Measurements from ENCODE around the gene DNAJB6.

- TF ChIP-seq POLR2A (IDR thresholded peaks at IDR 0.05) (no peak), CTCF (IDR thresholded peaks at IDR 0.05) (no peak)
Measured at GRCh38 chr7:157370742-157371141, 33.9 kb downstream of the DNAJB6 start.
